ENCODE results near the gene MAEL.

Gene MAEL

GRCh38 chr1:166988974-166989515 is at the start of gene MAEL:
Gene MAEL (plus strand): TSS chr1:166989280. CDS start chr1:166989353, 73 bp downstream.
- TF ChIP-seq CEBPB (IDR thresholded peaks at IDR 0.05): peak; percentile 49
- TF ChIP-seq TAF1 (IDR thresholded peaks at IDR 0.05; ENCODE audit: low read depth): no peak
- no peak for TF ChIP-seq CREB1 (IDR thresholded peaks at IDR 0.05; ENCODE audit: low read depth)
- no peak for TF ChIP-seq YY1 (IDR thresholded peaks at IDR 0.05; ENCODE audit: low read depth)
- no peak for TF ChIP-seq ZBTB7A (IDR thresholded peaks at IDR 0.05; ENCODE audit: low read depth)

GRCh38 chr1:166939741-166940375 is 49.2 kb upstream of the MAEL start:
- TF ChIP-seq CREB1 (IDR thresholded peaks at IDR 0.05; ENCODE audit: low read depth) (no peak), EP300 (IDR thresholded peaks at IDR 0.05; ENCODE audit: borderline replicate concordance) (no peak), TAF1 (IDR thresholded peaks at IDR 0.05; ENCODE audit: low read depth) (no peak), NFIC (IDR thresholded peaks at IDR 0.05) (no peak), TCF12 (IDR thresholded peaks at IDR 0.05; ENCODE audit: low read depth) (no peak), YY1 (IDR thresholded peaks at IDR 0.05; ENCODE audit: low read depth) (no peak), EGR1 (IDR thresholded peaks at IDR 0.05) (no peak), USF1 (IDR thresholded peaks at IDR 0.05) (no peak), FOXM1 (IDR thresholded peaks at IDR 0.05; ENCODE audit: borderline replicate concordance, low read depth) (no peak), REST (IDR thresholded peaks at IDR 0.05; ENCODE audit: low read depth) (no peak), CEBPB (IDR thresholded peaks at IDR 0.05) (no peak), TEAD4 (IDR thresholded peaks at IDR 0.05) (no peak), ZBTB7A (IDR thresholded peaks at IDR 0.05; ENCODE audit: low read depth) (no peak), MAX (IDR thresholded peaks at IDR 0.05) (no peak), RAD21 (IDR thresholded peaks at IDR 0.05; ENCODE audit: low read depth) (no peak)

- TF ChIP-seq ZBTB7A (IDR thresholded peaks at IDR 0.05; ENCODE audit: low read depth) (no peak), NFIC (IDR thresholded peaks at IDR 0.05) (no peak), TCF12 (IDR thresholded peaks at IDR 0.05; ENCODE audit: low read depth) (no peak), EGR1 (IDR thresholded peaks at IDR 0.05) (no peak), CREB1 (IDR thresholded peaks at IDR 0.05; ENCODE audit: low read depth) (no peak), MAX (IDR thresholded peaks at IDR 0.05) (no peak)
These were observed 44.7 kb upstream of the MAEL start for GRCh38 chr1:166944186-166944967.

GRCh38 chr1:166947398-166948043 is 41.6 kb upstream of the MAEL start:
- peak; percentile 61 for TF ChIP-seq TEAD4 (IDR thresholded peaks at IDR 0.05)
- no peak for TF ChIP-seq YY1 (IDR thresholded peaks at IDR 0.05; ENCODE audit: low read depth)
- TF ChIP-seq NFIC (IDR thresholded peaks at IDR 0.05): no peak
- TF ChIP-seq EGR1 (IDR thresholded peaks at IDR 0.05): peak; percentile 48; the same call in 1 of the 2 replicates
- TF ChIP-seq TAF1 (IDR thresholded peaks at IDR 0.05; ENCODE audit: low read depth): no peak

GRCh38 chr1:166948856-166949350 is 40.2 kb upstream of the MAEL start:
- no peak for TF ChIP-seq YY1 (IDR thresholded peaks at IDR 0.05; ENCODE audit: low read depth)
- TF ChIP-seq RAD21 (IDR thresholded peaks at IDR 0.05; ENCODE audit: low read depth): no peak
- TF ChIP-seq CREB1 (IDR thresholded peaks at IDR 0.05; ENCODE audit: low read depth): no peak
- no peak for TF ChIP-seq EP300 (IDR thresholded peaks at IDR 0.05; ENCODE audit: borderline replicate concordance)
- TF ChIP-seq TEAD4 (IDR thresholded peaks at IDR 0.05): no peak
- TF ChIP-seq TCF12 (IDR thresholded peaks at IDR 0.05; ENCODE audit: low read depth): no peak

GRCh38 chr1:166950156-166950555 is 38.9 kb upstream of the MAEL start:
- TF ChIP-seq FOXM1 (IDR thresholded peaks at IDR 0.05; ENCODE audit: borderline replicate concordance, low read depth): no peak
- no peak for TF ChIP-seq EP300 (IDR thresholded peaks at IDR 0.05; ENCODE audit: borderline replicate concordance)
- TF ChIP-seq TEAD4 (IDR thresholded peaks at IDR 0.05): no peak
- TF ChIP-seq CREB1 (IDR thresholded peaks at IDR 0.05; ENCODE audit: low read depth): no peak
- TF ChIP-seq TCF12 (IDR thresholded peaks at IDR 0.05; ENCODE audit: low read depth): no peak
- TF ChIP-seq EGR1 (IDR thresholded peaks at IDR 0.05): no peak
- no peak for TF ChIP-seq YY1 (IDR thresholded peaks at IDR 0.05; ENCODE audit: low read depth)
- no peak for TF ChIP-seq NFIC (IDR thresholded peaks at IDR 0.05)
- TF ChIP-seq ZBTB7A (IDR thresholded peaks at IDR 0.05; ENCODE audit: low read depth): no peak
- no peak for TF ChIP-seq CEBPB (IDR thresholded peaks at IDR 0.05)

- TF ChIP-seq YY1 (IDR thresholded peaks at IDR 0.05; ENCODE audit: low read depth) (no peak), MAX (IDR thresholded peaks at IDR 0.05) (no peak), CREB1 (IDR thresholded peaks at IDR 0.05; ENCODE audit: low read depth) (no peak), USF1 (IDR thresholded peaks at IDR 0.05) (no peak), EP300 (IDR thresholded peaks at IDR 0.05; ENCODE audit: borderline replicate concordance) (no peak), CEBPB (IDR thresholded peaks at IDR 0.05) (no peak), TEAD4 (IDR thresholded peaks at IDR 0.05) (no peak), RAD21 (IDR thresholded peaks at IDR 0.05; ENCODE audit: low read depth) (no peak), FOXM1 (IDR thresholded peaks at IDR 0.05; ENCODE audit: borderline replicate concordance, low read depth) (no peak), NFIC (IDR thresholded peaks at IDR 0.05) (no peak), EGR1 (IDR thresholded peaks at IDR 0.05) (no peak)
These were observed 38.0 kb upstream of the MAEL start for GRCh38 chr1:166951050-166951449.
